AG10803 (cell line): ENCODE measurements around the gene LGR4.

Experiments
- DNase-seq: peaks from one replicate; pipeline ENCODE4 v3.0.0; 2010; ENCODE audit warnings: low read depth
- H3K4me3 ChIP-seq: 2 replicates; pipeline ENCODE4 v1.5.1; 2011; ENCODE audit warnings: mild to moderate bottlenecking, low read length, control low read depth
- CTCF ChIP-seq: conservative IDR thresholded peaks from 2 replicates; pipeline ENCODE4 v1.5.1; 2011; ENCODE audit warnings: mild to moderate bottlenecking, low read length, control low read depth, inconsistent platforms

LGR4 gene

GRCh38 chr11:27485930-27486773, 13.6 kb upstream of the LGR4 start:
- DNase-seq = peak; percentile 58

GRCh38 chr11:27482793-27483192, 10.2 kb upstream of the LGR4 start:
- DNase-seq = no peak
- H3K4me3 ChIP-seq = no peak overlapping the region
- no peak for TF ChIP-seq CTCF

More at GRCh38 chr11:27485930-27486773, 13.6 kb upstream of the LGR4 start:
- peak; percentile 95 for TF ChIP-seq CTCF
- no peak overlapping the region for H3K4me3 ChIP-seq

GRCh38 chr11:27481992-27482391, 9.4 kb upstream of the LGR4 start:
- no peak for TF ChIP-seq CTCF

GRCh38 chr11:27477831-27478230, 5.2 kb upstream of the LGR4 start:
- no peak for TF ChIP-seq CTCF
- DNase-seq = no peak
- no peak overlapping the region for H3K4me3 ChIP-seq

More at GRCh38 chr11:27481992-27482391, 9.4 kb upstream of the LGR4 start:
- no peak for DNase-seq
- H3K4me3 ChIP-seq = no peak overlapping the region

- no peak overlapping the region for H3K4me3 ChIP-seq
- no peak for DNase-seq
- TF ChIP-seq CTCF = no peak
Observed at GRCh38 chr11:27477243-27477642, 4.7 kb upstream of the LGR4 start.

GRCh38 chr11:27475622-27476021, 3.0 kb upstream of the LGR4 start:
- no peak overlapping the region for H3K4me3 ChIP-seq
- no peak for TF ChIP-seq CTCF
- no peak for DNase-seq

- no peak for TF ChIP-seq CTCF
- H3K4me3 ChIP-seq = peak overlapping the region; percentile 76
- DNase-seq = no peak
Observed at GRCh38 chr11:27473017-27473406, 422 bp upstream of the LGR4 start.
